ENCODE measurements around the gene CD3G. TPM values are rescaled to one million over a fixed set of nuclear protein-coding genes. Genes with fewer than 3 reads are reported as not detected.

The CD3G gene
- total and polyA plus RNA-seq, 9 donors: 0.15 to 1.4 (median 0.40) TPM; not detected in 1

DNA sequence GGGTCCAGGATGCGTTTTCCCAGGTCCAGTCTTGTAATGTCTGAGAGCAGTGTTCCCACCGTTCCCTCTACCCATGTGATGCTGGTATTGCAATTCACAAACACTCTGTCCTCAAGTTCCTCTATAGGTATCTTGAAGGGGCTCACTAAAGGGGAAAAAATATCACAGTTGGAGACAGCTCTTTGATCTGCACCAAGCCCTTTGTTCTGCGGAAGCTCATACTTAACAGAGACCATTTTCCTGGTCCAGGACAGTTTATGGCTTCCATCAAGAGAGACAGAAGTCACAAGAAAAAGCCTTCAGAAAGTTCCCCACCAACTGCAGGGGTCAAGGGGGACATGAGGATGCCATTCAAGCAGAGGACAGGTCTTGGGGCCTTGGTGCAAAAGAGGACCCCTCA lies 3.7 kb upstream of the CD3G start:
- intact Hi-C loops (cut with DNase I): no loop called here
- H3K27ac ChIP-seq: no peak overlapping the region
- no peak for DNase-seq
- WGBS, 3 donors: 76 to 92% (median 84%) methylated on average over 3 of the region's 3 CpGs
- H3K9me3 ChIP-seq: no peaks in the 10 kb centered on the region
- no peaks in the 10 kb centered on the region for H3K4me1 ChIP-seq (ENCODE audit: insufficient read depth)
- no peak overlapping the region for H3K4me3 ChIP-seq
- no peaks in the 10 kb centered on the region for H3K27me3 ChIP-seq
- TF ChIP-seq EP300 (IDR thresholded peaks at IDR 0.05): no peak
- TF ChIP-seq POLR2A (IDR thresholded peaks at IDR 0.05): no peak
- TF ChIP-seq, protein P1, sequence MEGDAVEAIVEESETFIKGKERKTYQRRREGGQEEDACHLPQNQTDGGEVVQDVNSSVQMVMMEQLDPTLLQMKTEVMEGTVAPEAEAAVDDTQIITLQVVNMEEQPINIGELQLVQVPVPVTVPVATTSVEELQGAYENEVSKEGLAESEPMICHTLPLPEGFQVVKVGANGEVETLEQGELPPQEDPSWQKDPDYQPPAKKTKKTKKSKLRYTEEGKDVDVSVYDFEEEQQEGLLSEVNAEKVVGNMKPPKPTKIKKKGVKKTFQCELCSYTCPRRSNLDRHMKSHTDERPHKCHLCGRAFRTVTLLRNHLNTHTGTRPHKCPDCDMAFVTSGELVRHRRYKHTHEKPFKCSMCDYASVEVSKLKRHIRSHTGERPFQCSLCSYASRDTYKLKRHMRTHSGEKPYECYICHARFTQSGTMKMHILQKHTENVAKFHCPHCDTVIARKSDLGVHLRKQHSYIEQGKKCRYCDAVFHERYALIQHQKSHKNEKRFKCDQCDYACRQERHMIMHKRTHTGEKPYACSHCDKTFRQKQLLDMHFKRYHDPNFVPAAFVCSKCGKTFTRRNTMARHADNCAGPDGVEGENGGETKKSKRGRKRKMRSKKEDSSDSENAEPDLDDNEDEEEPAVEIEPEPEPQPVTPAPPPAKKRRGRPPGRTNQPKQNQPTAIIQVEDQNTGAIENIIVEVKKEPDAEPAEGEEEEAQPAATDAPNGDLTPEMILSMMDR (IDR thresholded peaks at IDR 0.05): no peak
- no peaks in the 10 kb centered on the region for H3K36me3 ChIP-seq

DNA sequence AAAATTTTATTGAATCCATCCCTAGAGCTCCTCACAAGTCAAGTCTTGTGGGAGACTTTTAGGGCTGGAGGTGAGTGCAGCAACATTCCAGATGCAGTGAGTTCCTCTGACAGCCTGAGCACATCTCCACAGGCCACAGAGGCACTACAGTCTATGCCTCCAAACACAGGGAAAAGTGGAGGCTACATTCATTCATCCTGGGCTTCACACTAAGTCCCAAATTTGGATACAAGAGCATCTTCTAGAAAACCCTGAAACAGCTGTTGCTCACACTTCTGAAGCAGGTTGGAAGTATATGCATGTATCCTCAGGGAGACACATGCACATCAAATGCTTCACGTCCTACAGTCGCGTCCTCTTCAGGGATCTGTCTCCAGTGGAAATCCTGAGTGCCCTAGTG lies 2.9 kb upstream of the CD3G start:
- H3K4me3 ChIP-seq: no peak overlapping the region
- no peak for DNase-seq
- H3K27ac ChIP-seq: no peak overlapping the region
- no peaks in the 10 kb centered on the region for H3K4me1 ChIP-seq (ENCODE audit: insufficient read depth)
- WGBS, 3 donors: 82 to 93% (median 89%) methylated on average over 3 of the region's 3 CpGs
- TF ChIP-seq EP300 (IDR thresholded peaks at IDR 0.05): no peak
- TF ChIP-seq, protein P1 (IDR thresholded peaks at IDR 0.05): no peak
- no peaks in the 10 kb centered on the region for H3K27me3 ChIP-seq
- no peaks in the 10 kb centered on the region for H3K9me3 ChIP-seq
- intact Hi-C loops (cut with DNase I): no loop called here
- H3K36me3 ChIP-seq: no peaks in the 10 kb centered on the region

DNA sequence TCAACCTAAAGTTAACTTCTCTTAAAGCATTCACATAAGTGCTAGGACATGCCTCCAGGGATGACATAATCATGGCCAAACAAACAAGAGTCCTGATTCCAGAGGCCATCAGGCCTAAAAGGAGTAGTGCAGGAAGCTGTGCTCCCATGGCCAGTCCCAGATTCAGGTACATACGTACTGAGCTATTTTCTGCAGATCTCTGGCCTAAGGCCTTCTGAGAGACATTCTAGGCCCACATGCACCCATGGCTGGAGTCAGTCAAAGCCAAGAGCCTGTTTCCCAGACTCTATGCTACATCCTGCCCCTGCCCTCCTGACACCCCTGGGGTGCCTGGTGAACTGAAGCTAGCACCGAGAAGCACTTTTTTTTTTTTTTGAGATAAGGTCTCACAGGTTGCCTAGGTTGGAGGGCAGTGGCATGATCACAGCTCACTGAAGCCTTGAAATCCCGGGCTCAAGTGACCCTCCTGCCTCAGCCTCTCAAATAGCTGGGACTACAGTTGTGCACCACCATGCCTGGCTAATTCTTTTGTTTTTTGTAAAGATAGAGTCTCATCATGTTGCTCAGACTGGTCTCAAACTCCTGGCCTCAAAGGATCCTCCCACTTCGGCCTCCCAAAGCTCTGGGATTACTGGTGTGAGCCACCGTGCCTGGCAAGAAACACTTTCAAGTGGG lies 2.2 kb upstream of the CD3G start:
- DNase-seq: no peak
- Histone ChIP-seq H3K27ac (no peak overlapping the region), H3K9me3 (no peaks in the 10 kb centered on the region), H3K36me3 (no peaks in the 10 kb centered on the region), H3K4me1 (ENCODE audit: insufficient read depth) (no peaks in the 10 kb centered on the region), H3K4me3 (no peak overlapping the region), H3K27me3 (no peaks in the 10 kb centered on the region)
- 77 to 82% (median 80%) methylated on average over 5 of the region's 5 CpGs for WGBS, 3 donors
- intact Hi-C loops (cut with DNase I): no loop called here
- TF ChIP-seq, protein P1 (IDR thresholded peaks at IDR 0.05): no peak
- no peak for TF ChIP-seq EP300 (IDR thresholded peaks at IDR 0.05)

DNA sequence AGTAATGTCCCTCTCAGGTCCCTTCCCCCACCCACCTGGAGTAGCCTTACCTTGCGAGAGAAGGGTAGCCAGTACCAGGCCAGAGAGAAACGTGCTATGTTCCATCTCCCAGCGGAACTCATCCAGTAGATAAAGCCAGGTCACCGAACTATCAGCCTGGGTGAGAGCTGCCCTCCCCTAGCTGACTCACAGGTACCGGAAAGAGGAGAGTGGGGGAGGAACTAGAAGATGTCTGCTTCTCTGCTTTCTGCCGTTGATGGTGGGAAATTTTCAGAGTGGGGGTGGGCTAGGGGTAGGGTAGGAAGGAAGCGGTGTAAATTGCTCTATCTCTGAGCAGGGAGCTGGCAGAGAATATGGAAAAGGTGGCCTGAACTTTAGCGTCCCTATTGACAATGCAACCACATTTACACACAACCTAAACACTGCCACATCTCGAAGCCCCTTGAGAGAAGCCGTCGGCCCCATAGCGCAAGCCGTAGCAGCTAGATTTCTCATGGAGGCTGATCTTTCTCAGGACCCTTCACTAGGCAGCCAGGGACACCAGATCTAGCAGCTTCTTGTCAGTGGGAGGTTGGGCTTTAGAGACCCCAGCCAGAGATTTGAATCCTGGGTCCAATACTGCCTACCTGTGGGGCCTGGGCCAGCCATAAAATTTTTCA lies 1.5 kb upstream of the CD3G start, which contains the start of gene CD3D:
Gene CD3D (minus strand): TSS at position 203 of the 659 bp plus-strand sequence. CDS start 98 bp downstream, at position 105.
- Histone ChIP-seq H3K27ac (no peak within 1 kb of the TSS), H3K4me3 (no peak within 1 kb of the TSS), H3K36me3 (no peaks in the 10 kb centered on the region), H3K9me3 (no peaks in the 10 kb centered on the region), H3K27me3 (no peaks in the 10 kb centered on the region), H3K4me1 (ENCODE audit: insufficient read depth) (no peaks in the 10 kb centered on the region)
- intact Hi-C loops (cut with DNase I): no loop called here
- no peak for TF ChIP-seq POLR2A (IDR thresholded peaks at IDR 0.05)
- TF ChIP-seq, protein P1 (IDR thresholded peaks at IDR 0.05): no peak
- no peak for TF ChIP-seq EP300 (IDR thresholded peaks at IDR 0.05)
- 65 to 69% (median 67%) methylated on average over 13 of the region's 13 CpGs for WGBS, 3 donors
- DNase-seq: no peak

All from ovary (tissue), 9 donors.